H9 (cell line): ENCODE results near the gene METTL27. TPM values are rescaled to one million over a fixed set of nuclear protein-coding genes. Genes with fewer than 3 reads are reported as not detected.

Source experiments
- DNase-seq: peaks from one replicate; pipeline ENCODE4 v3.0.0-alpha.2; 2017
- H2AFZ ChIP-seq: one replicate; pipeline ENCODE4 v1.6.1; 2013; ENCODE audit warnings: mild to moderate bottlenecking, low read length, control low read depth, moderate library complexity
- H2AK5ac ChIP-seq: 2 replicates; pipeline ENCODE4 v1.6.1; 2013; ENCODE audit warnings: low read length, control low read depth, mixed read lengths; ENCODE audit not compliant: insufficient read length
- H2BK120ac ChIP-seq: one replicate; pipeline ENCODE4 v1.6.1; 2013; ENCODE audit warnings: low read depth, mild to moderate bottlenecking, low read length, control low read depth, inconsistent platforms; ENCODE audit not compliant: poor library complexity, severe bottlenecking
- H2BK12ac ChIP-seq: 2 replicates; pipeline ENCODE4 v1.6.1; 2013; ENCODE audit warnings: low read length, control low read depth, mixed read lengths, low read depth; ENCODE audit not compliant: insufficient read length
- H2BK15ac ChIP-seq: 2 replicates; pipeline ENCODE4 v1.6.1; 2013; ENCODE audit warnings: low read depth, low read length, control low read depth
- H2BK20ac ChIP-seq: one replicate; pipeline ENCODE4 v1.6.1; 2013; ENCODE audit warnings: low read depth, mild to moderate bottlenecking, low read length, control low read depth, inconsistent platforms; ENCODE audit not compliant: poor library complexity, severe bottlenecking
- H2BK5ac ChIP-seq: 2 replicates; pipeline ENCODE4 v1.6.1; 2013; ENCODE audit warnings: low read length, control low read depth, mixed read lengths; ENCODE audit not compliant: insufficient read length
- H3K14ac ChIP-seq: 2 replicates; pipeline ENCODE4 v1.6.1; 2013; ENCODE audit warnings: low read length, control low read depth; ENCODE audit not compliant: insufficient read depth
- H3K18ac ChIP-seq: 2 replicates; pipeline ENCODE4 v1.6.1; 2013; ENCODE audit warnings: low read depth, mild to moderate bottlenecking, mixed read lengths, low read length, control low read depth; ENCODE audit not compliant: insufficient read length
- H3K23ac ChIP-seq: 2 replicates; pipeline ENCODE4 v1.6.1; 2013; ENCODE audit warnings: low read length, control low read depth, mixed read lengths, low read depth; ENCODE audit not compliant: insufficient read length
- H3K23me2 ChIP-seq: 2 replicates; pipeline ENCODE4 v1.6.1; 2013; ENCODE audit warnings: low read depth, mild to moderate bottlenecking, mixed read lengths, low read length, control low read depth; ENCODE audit not compliant: insufficient read length, poor library complexity, severe bottlenecking
- H3K27ac ChIP-seq: 2 replicates; pipeline ENCODE4 v1.5.1; 2013; ENCODE audit warnings: low read length, control low read depth, mixed read lengths, low read depth; ENCODE audit not compliant: insufficient read length
- H3K27me3 ChIP-seq: 2 replicates; pipeline ENCODE4 v1.6.1; 2013; ENCODE audit warnings: low read length, control low read depth, inconsistent platforms; ENCODE audit not compliant: insufficient read depth
- H3K4ac ChIP-seq: 2 replicates; pipeline ENCODE4 v1.6.1; 2013; ENCODE audit warnings: low read depth, mild to moderate bottlenecking, control low read depth, inconsistent platforms, low read length, moderate library complexity
- H3K4me1 ChIP-seq: 2 replicates; pipeline ENCODE4 v1.6.1; 2013; ENCODE audit warnings: low read length, control low read depth, inconsistent platforms; ENCODE audit not compliant: insufficient read depth
- H3K4me2 ChIP-seq: 2 replicates; pipeline ENCODE4 v1.6.1; 2013; ENCODE audit warnings: low read length, control low read depth, mixed read lengths; ENCODE audit not compliant: insufficient read length, insufficient read depth
- H3K56ac ChIP-seq: 2 replicates; pipeline ENCODE4 v1.6.1; 2013; ENCODE audit warnings: low read depth, mild to moderate bottlenecking, mixed read lengths, low read length, control low read depth; ENCODE audit not compliant: insufficient read length
- H3K79me1 ChIP-seq: 2 replicates; pipeline ENCODE4 v1.6.1; 2013; ENCODE audit warnings: low read depth, mild to moderate bottlenecking, moderate library complexity, low read length, control low read depth, inconsistent platforms; ENCODE audit not compliant: insufficient read depth, poor library complexity, severe bottlenecking
- H3K79me2 ChIP-seq: 2 replicates; pipeline ENCODE4 v1.6.1; 2013; ENCODE audit warnings: low read length, control low read depth, inconsistent platforms; ENCODE audit not compliant: insufficient read depth
- H3K9ac ChIP-seq: 2 replicates; pipeline ENCODE4 v1.6.1; 2013; ENCODE audit warnings: low read length, control low read depth, mixed read lengths; ENCODE audit not compliant: insufficient read length; ENCODE audit errors: extremely low read depth
- H3K9me3 ChIP-seq: one replicate; pipeline ENCODE4 v1.6.1; 2013; ENCODE audit warnings: low read depth, low read length, inconsistent platforms; ENCODE audit not compliant: control insufficient read depth
- H3T11ph ChIP-seq: one replicate; pipeline ENCODE4 v1.6.1; 2013; ENCODE audit warnings: mild to moderate bottlenecking, low read length, control low read depth, inconsistent platforms
- H4K20me1 ChIP-seq: one replicate; pipeline ENCODE4 v1.6.1; 2013; ENCODE audit not compliant: control insufficient read depth, insufficient read length, insufficient read depth
- H4K5ac ChIP-seq: 2 replicates; pipeline ENCODE4 v1.6.1; 2013; ENCODE audit warnings: low read depth, mild to moderate bottlenecking, mixed read lengths, low read length, control low read depth; ENCODE audit not compliant: insufficient read length
- H4K8ac ChIP-seq: replicated peaks from 2 replicates; pipeline ENCODE4 v1.6.1; 2013; ENCODE audit warnings: low read length, control low read depth, mixed read lengths, low read depth; ENCODE audit not compliant: insufficient read length
- H4K91ac ChIP-seq: 2 replicates; pipeline ENCODE4 v1.6.1; 2013; ENCODE audit warnings: low read depth, mild to moderate bottlenecking, moderate library complexity, mixed read lengths, low read length, control low read depth; ENCODE audit not compliant: insufficient read length
- H3K27ac Mint-ChIP-seq, 3 experiments: 2 replicates in 2 of 3; 3 replicates in 1 of 3; pipeline ENCODE4 v1.8.0; 2020 to 2021; ENCODE audit warnings: mixed read lengths in 3 of 3, mild to moderate bottlenecking in 1 of 3, moderate library complexity in 1 of 3
- H3K27me3 Mint-ChIP-seq: 2 replicates; pipeline ENCODE4 v1.8.0; 2021; ENCODE audit warnings: low read depth, mild to moderate bottlenecking, moderate library complexity, mixed read lengths
- H3K36me3 Mint-ChIP-seq, 3 experiments: 2 replicates in 2 of 3; 3 replicates in 1 of 3; pipeline ENCODE4 v1.8.0; 2020 to 2021; ENCODE audit warnings: low read depth in 3 of 3, mixed read lengths in 3 of 3; ENCODE audit not compliant: insufficient read depth in 1 of 3
- H3K4me1 Mint-ChIP-seq, 2 experiments: 2 replicates each; pipeline ENCODE4 v1.8.0; 2020; ENCODE audit warnings: mixed read lengths in 2 of 2
- H3K4me3 Mint-ChIP-seq, 2 experiments: 2 replicates in 1 of 2; 3 replicates in 1 of 2; pipeline ENCODE4 v1.8.0; 2020 to 2021; ENCODE audit warnings: mild to moderate bottlenecking in 2 of 2, mixed read lengths in 2 of 2, moderate library complexity in 1 of 2
- H3K9me3 Mint-ChIP-seq, 2 experiments: 2 replicates in 1 of 2; 3 replicates in 1 of 2; pipeline ENCODE4 v1.8.0; 2020; ENCODE audit warnings: mild to moderate bottlenecking in 2 of 2, mixed read lengths in 2 of 2, moderate library complexity in 1 of 2
- CTCF ChIP-seq: fragments of 200-600 bp; sonication (generic); conservative IDR thresholded peaks from 3 replicates; pipeline ENCODE4 v1.8.0; 2021; ENCODE audit warnings: antibody characterized with exemption, mild to moderate bottlenecking
- WGBS: extraction: QIAGEN DNeasy Blood & Tissue Kit; methylation state at CpG from one replicate; pipeline ENCODE4 v1.1.7; 2013; ENCODE audit warnings: missing lambda C conversion rate, low lambda C conversion rate, mixed read lengths; ENCODE audit not compliant: insufficient read length; ENCODE audit errors: extremely low coverage; 5-methylcytosine and 5-hydroxymethylcytosine counted together
- total RNA-seq: library from RNA; stranded (reverse); gene quantifications from 2 replicates; pipeline ENCODE4 v1.2.1, GENCODE V29; 2021

Gene METTL27
- total RNA-seq, 1 experiment from 2014 or later, result 13.5 TPM

DNA sequence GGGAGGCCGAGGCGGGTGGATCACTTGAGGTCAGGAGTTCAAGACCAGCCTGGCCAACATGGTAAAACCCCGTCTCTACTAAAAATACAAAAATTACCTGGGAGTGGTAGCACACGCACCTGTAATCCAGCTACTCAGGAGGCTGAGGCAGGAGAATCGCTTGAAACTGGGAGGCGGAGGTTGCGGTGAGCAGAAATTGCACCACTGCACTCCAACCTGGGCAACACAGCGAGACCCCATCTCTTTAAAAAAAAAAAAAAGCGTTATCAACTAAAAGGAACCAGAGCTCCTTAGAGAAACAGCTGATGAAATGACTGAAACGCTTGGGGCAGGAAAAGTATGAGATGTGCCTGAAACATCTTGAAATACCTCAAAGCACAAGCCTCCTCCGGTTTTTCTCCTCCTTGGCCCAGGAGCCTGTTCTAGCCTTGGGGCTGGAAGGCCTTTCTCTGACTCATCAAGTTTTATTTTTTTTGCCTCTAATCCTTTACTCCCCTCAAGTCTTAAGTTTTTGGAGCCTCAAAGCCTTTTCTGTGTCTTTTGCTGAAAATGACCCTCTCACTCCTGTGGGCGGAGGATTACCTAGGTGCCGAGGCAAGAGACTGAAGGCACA lies 2.6 kb upstream of the METTL27 start:
- no peak overlapping the region for H3T11ph ChIP-seq
- no CpG with 5 or more reads among the region's 13 CpGs for WGBS
- H2BK12ac ChIP-seq, result no peak overlapping the region
- H2AFZ ChIP-seq, result no peak overlapping the region
- H4K5ac ChIP-seq, result no peak overlapping the region
- no peak overlapping the region for H2BK15ac ChIP-seq
- H2BK5ac ChIP-seq, result no peak overlapping the region
- H3K23me2 ChIP-seq, result peaks cover 3% of the 10 kb centered on the region
- no peak for TF ChIP-seq CTCF
- no peak overlapping the region for H3K27ac ChIP-seq
- H2AK5ac ChIP-seq, result no peak overlapping the region
- no peaks in the 10 kb centered on the region for H3K9me3 ChIP-seq
- H4K91ac ChIP-seq, result no peak overlapping the region
- no peak overlapping the region for H2BK120ac ChIP-seq
- Mint-ChIP-seq H3K27me3 (peaks cover 3% of the 10 kb centered on the region; the same call in 1 of the 2 replicates), H3K36me3 (peaks cover 0 to 12% (median 0%) of the 10 kb centered on the region in 3 experiments; a peak in 4 of 7 replicates), H3K4me3 (no peak overlapping the region), H3K27ac (no peak overlapping the region), H3K4me1 (peaks cover 28 to 42% of the 10 kb centered on the region in 2 experiments), H3K9me3 (peaks cover 2 to 7% of the 10 kb centered on the region in 2 experiments; a peak in 2 of 5 replicates)
- no peaks in the 10 kb centered on the region for H3K79me2 ChIP-seq
- H4K8ac ChIP-seq, result no peak overlapping the region
- H3K56ac ChIP-seq, result no peak overlapping the region
- no peak overlapping the region for H3K18ac ChIP-seq
- H3K23ac ChIP-seq, result no peak overlapping the region
- no peak overlapping the region for H3K14ac ChIP-seq
- no peaks in the 10 kb centered on the region for H3K4me1 ChIP-seq
- no peak for DNase-seq
- H3K79me1 ChIP-seq, result no peaks in the 10 kb centered on the region
- H2BK20ac ChIP-seq, result no peak overlapping the region
- H4K20me1 ChIP-seq, result no peaks in the 10 kb centered on the region
- no peaks in the 10 kb centered on the region for H3K27me3 ChIP-seq
- H3K4ac ChIP-seq, result no peak overlapping the region
- no peak overlapping the region for H3K9ac ChIP-seq
- no peak overlapping the region for H3K4me2 ChIP-seq
